ENCODE results near the gene MTOR.
"Not testable (repeated sequence)": the region's sequence is repeated elsewhere in the genome, so short reads cannot be mapped to it uniquely, and the experiment has no call there.

Gene MTOR

DNA sequence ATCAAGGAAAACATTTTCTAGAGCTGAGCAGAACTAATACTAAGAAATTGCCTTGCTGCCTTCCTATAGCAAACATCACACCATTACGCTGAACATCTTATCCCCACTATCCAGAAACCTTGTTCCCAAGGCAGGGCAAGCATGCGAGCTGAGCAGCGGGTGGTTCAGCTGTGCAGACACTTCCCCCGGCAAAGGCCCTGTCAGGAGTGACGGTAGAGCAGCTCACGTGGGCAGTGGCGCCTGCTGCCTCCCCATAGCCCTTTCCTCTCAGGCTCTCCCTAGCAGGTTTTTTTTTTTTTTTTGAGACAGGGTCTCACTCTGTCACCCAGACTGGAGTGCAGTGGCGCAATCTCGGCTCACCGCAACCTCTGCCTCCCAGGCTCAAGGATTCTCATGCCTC, 86.9 kb downstream of the MTOR start:
- no peak for DNase-seq (ENCODE audit: low spot score)
- TF ChIP-seq CTCF (IDR thresholded peaks at IDR 0.05; ENCODE audit: borderline replicate concordance, control extremely low read depth, extremely low read depth, insufficient read depth, missing control alignments): no peak
- in situ Hi-C loops (cut with MboI; ENCODE audit: low sequenced_read_pairs, unreplicated experiment): no loop called here

DNA sequence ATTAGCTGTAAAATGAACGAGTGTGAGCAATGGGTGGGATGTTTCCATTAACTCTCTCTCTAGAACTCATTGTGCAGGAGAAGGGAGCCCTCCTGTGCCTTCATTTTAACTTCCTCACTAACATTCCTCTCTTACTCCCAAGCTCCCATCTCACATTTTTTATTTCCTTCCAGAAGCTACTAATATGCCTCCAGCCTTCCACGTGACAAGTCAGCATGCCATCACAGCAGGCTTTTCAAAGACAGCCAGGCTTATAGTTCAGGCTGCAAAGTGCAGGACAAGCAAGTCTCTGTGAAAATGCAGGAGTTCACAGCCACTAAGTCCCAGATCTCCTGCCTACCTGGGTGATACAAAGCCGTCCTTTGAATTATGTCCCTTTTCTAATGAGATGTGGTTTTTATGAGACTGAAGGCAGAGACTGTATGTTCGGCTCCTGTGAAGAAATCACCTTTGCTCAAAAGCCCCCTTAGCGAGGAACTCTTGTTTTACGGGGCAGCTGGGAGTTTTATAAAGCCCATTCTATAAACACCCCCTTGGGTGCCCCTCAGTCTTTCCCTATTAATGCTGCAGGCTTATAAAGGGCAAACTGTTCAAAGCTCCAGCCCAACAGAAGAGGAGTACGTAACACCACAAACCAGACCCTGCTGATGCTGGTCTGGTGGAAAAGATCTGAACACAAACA, 87.9 kb downstream of the MTOR start:
- DNase-seq (ENCODE audit: low spot score): no peak
- in situ Hi-C loops (cut with MboI; ENCODE audit: low sequenced_read_pairs, unreplicated experiment): no loop called here

GRCh38 chr1:11170102-11170501, 92.2 kb downstream of the MTOR start:
- TF ChIP-seq CTCF (IDR thresholded peaks at IDR 0.05; ENCODE audit: borderline replicate concordance, control extremely low read depth, extremely low read depth, insufficient read depth, missing control alignments): no peak
- in situ Hi-C loops (cut with MboI; ENCODE audit: low sequenced_read_pairs, unreplicated experiment): no loop called here
- DNase-seq (ENCODE audit: low spot score): no peak

More for the DNA sequence above, 87.9 kb downstream of the MTOR start:
- no peak for TF ChIP-seq CTCF (IDR thresholded peaks at IDR 0.05; ENCODE audit: borderline replicate concordance, control extremely low read depth, extremely low read depth, insufficient read depth, missing control alignments)

- no peak for DNase-seq (ENCODE audit: low spot score)
- in situ Hi-C loops (cut with MboI; ENCODE audit: low sequenced_read_pairs, unreplicated experiment): no loop called here
- no peak for TF ChIP-seq CTCF (IDR thresholded peaks at IDR 0.05; ENCODE audit: borderline replicate concordance, control extremely low read depth, extremely low read depth, insufficient read depth, missing control alignments)
Measured at GRCh38 chr1:11169202-11169601, 93.1 kb downstream of the MTOR start.

DNA sequence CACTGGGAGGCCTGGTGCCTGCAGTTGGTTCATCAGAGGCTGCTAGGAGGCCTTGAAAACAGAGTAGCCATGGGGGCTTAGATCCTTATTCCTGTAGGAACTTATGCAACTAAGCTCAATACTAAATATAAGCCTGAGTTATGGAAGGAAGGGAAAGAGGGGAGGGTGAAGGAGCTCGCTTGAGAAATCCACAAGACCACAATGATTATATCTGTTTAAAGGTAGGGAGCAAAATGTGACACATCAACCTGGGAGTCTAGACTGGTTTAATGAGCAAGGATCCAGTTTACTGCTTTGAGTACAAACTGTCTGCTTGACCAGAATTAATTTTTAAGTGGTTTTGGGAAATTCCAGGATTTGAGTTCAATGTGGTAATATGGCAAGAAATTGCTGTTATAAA, 93.6 kb downstream of the MTOR start:
- DNase-seq (ENCODE audit: low spot score): no peak
- in situ Hi-C loops (cut with MboI; ENCODE audit: low sequenced_read_pairs, unreplicated experiment): no loop called here

GRCh38 chr1:11166744-11167143, 95.6 kb downstream of the MTOR start:
- DNase-seq (ENCODE audit: low spot score); in situ Hi-C loops (cut with MboI; ENCODE audit: low sequenced_read_pairs, unreplicated experiment): not testable (repeated sequence)

More for the DNA sequence above, 93.6 kb downstream of the MTOR start:
- TF ChIP-seq CTCF (IDR thresholded peaks at IDR 0.05; ENCODE audit: borderline replicate concordance, control extremely low read depth, extremely low read depth, insufficient read depth, missing control alignments): no peak

DNA sequence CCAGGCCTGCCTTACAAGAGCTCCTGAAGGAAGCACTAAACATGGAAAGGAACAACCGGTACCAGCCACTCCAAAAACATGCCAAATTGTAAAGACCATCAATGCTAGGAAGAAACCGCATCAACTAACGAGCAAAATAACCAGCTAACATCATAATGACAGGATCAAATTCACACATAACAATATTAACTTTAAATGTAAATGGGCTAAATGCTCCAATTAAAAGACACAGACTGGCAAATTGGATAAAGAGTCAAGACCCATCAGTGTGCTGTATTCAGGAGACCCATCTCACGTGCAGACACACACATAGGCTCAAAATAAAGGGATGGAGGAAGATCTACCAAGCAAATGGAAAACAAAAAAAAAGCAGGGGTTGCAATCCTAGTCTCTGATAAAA, 99.6 kb downstream of the MTOR start:
- DNase-seq (ENCODE audit: low spot score); in situ Hi-C loops (cut with MboI; ENCODE audit: low sequenced_read_pairs, unreplicated experiment): not testable (repeated sequence)

Measured in GM13976 (cell line).